ENCODE results near the gene AGAP1.

GRCh38 chr2:236103981-236104380 is 610.1 kb downstream of the AGAP1 start:
- no peak for TF ChIP-seq CTCF (IDR thresholded peaks at IDR 0.05)
- no peak for TF ChIP-seq EP300 (IDR thresholded peaks at IDR 0.05)
- no peak for TF ChIP-seq POLR2AphosphoS5 (IDR thresholded peaks at IDR 0.05)
